ENCODE data around the gene MEF2A. TPM values are rescaled to one million over a fixed set of nuclear protein-coding genes. Genes with fewer than 3 reads are reported as not detected.

The MEF2A gene
- total RNA-seq, 1 experiment from 2014 or later, result 19.6 TPM

- no peak for TF ChIP-seq CTCF (IDR thresholded peaks at IDR 0.05; ENCODE audit: insufficient read depth in 1 of 2, low read depth in 1 of 2, low read length in 1 of 2, severe bottlenecking in 1 of 2, unreplicated experiment in 1 of 2)
- DNase-seq, result no peak
- Histone ChIP-seq H3K9me3 (no peaks in the 10 kb centered on the region), H3K36me3 (ENCODE audit: control insufficient read depth, insufficient read depth, low read length) (no peaks in the 10 kb centered on the region), H3K27me3 (replicated peaks; ENCODE audit: control insufficient read depth, insufficient read depth, low read length) (no peaks in the 10 kb centered on the region), H3K4me3 (ENCODE audit: low read depth, low read length) (no peak overlapping the region), H3K4me1 (peaks cover 3% of the 10 kb centered on the region; the same call in 1 of the 2 replicates)
- Mint-ChIP-seq H3K4me1 (ENCODE audit: low read depth, unreplicated experiment) (peaks cover 12% of the 10 kb centered on the region), H3K36me3 (ENCODE audit: insufficient read depth, unreplicated experiment) (no peaks in the 10 kb centered on the region), H3K9me3 (ENCODE audit: unreplicated experiment) (no peaks in the 10 kb centered on the region), H3K27me3 (ENCODE audit: insufficient read depth, unreplicated experiment) (no peaks in the 10 kb centered on the region), H3K4me3 (ENCODE audit: unreplicated experiment) (no peak overlapping the region), H3K27ac (ENCODE audit: unreplicated experiment) (no peak overlapping the region)
- ChIA-PET POLR2A (no interaction called here), CTCF (no interaction called here)
- intact Hi-C loops (cut with micrococcal nuclease; ENCODE audit: unreplicated experiment), result no loop called here
- BruUV-seq (replicated peaks), result no TSS peak
These were observed 8.3 kb downstream of the MEF2A start for GRCh38 chr15:99574048-99574447.

GRCh38 chr15:99574502-99574901 is 8.7 kb downstream of the MEF2A start:
- DNase-seq, result no peak
- Histone ChIP-seq H3K4me1 (0 out of 2 replicates have a peak, but pooled peaks cover 3% of the 10 kb centered on the region), H3K9me3 (no peaks in the 10 kb centered on the region), H3K4me3 (ENCODE audit: low read depth, low read length) (no peak overlapping the region), H3K27me3 (replicated peaks; ENCODE audit: control insufficient read depth, insufficient read depth, low read length) (no peaks in the 10 kb centered on the region), H3K36me3 (ENCODE audit: control insufficient read depth, insufficient read depth, low read length) (no peaks in the 10 kb centered on the region)
- Mint-ChIP-seq H3K4me1 (ENCODE audit: low read depth, unreplicated experiment) (peaks cover 12% of the 10 kb centered on the region), H3K36me3 (ENCODE audit: insufficient read depth, unreplicated experiment) (no peaks in the 10 kb centered on the region), H3K27me3 (ENCODE audit: insufficient read depth, unreplicated experiment) (no peaks in the 10 kb centered on the region), H3K9me3 (ENCODE audit: unreplicated experiment) (no peaks in the 10 kb centered on the region), H3K27ac (ENCODE audit: unreplicated experiment) (no peak overlapping the region), H3K4me3 (ENCODE audit: unreplicated experiment) (no peak overlapping the region)
- ChIA-PET CTCF (no interaction called here), POLR2A (no interaction called here)
- intact Hi-C loops (cut with micrococcal nuclease; ENCODE audit: unreplicated experiment), result no loop called here
- TF ChIP-seq CTCF (IDR thresholded peaks at IDR 0.05; ENCODE audit: insufficient read depth in 1 of 2, low read depth in 1 of 2, low read length in 1 of 2, severe bottlenecking in 1 of 2, unreplicated experiment in 1 of 2), result no peak
- BruUV-seq (replicated peaks), result no TSS peak

- Mint-ChIP-seq H3K4me1 (ENCODE audit: low read depth, unreplicated experiment) (peaks cover 7% of the 10 kb centered on the region), H3K9me3 (ENCODE audit: unreplicated experiment) (no peaks in the 10 kb centered on the region), H3K27me3 (ENCODE audit: insufficient read depth, unreplicated experiment) (no peaks in the 10 kb centered on the region), H3K36me3 (ENCODE audit: insufficient read depth, unreplicated experiment) (peaks cover 4% of the 10 kb centered on the region), H3K27ac (ENCODE audit: unreplicated experiment) (no peak overlapping the region), H3K4me3 (ENCODE audit: unreplicated experiment) (no peak overlapping the region)
- Histone ChIP-seq H3K4me3 (ENCODE audit: low read depth, low read length) (no peak overlapping the region), H3K36me3 (ENCODE audit: control insufficient read depth, insufficient read depth, low read length) (no peaks in the 10 kb centered on the region), H3K4me1 (no peaks in the 10 kb centered on the region), H3K27me3 (replicated peaks; ENCODE audit: control insufficient read depth, insufficient read depth, low read length) (no peaks in the 10 kb centered on the region), H3K9me3 (no peaks in the 10 kb centered on the region)
- CTCF ChIA-PET, result no interaction called here
- POLR2A ChIA-PET, result no interaction called here
- DNase-seq, result no peak
- BruUV-seq (replicated peaks), result no TSS peak
- intact Hi-C loops (cut with micrococcal nuclease; ENCODE audit: unreplicated experiment), result no loop called here
- no peak for TF ChIP-seq CTCF (IDR thresholded peaks at IDR 0.05; ENCODE audit: insufficient read depth in 1 of 2, low read depth in 1 of 2, low read length in 1 of 2, severe bottlenecking in 1 of 2, unreplicated experiment in 1 of 2)
These were observed 13.0 kb downstream of the MEF2A start for GRCh38 chr15:99578809-99579208.

Measured in Caco-2 (cell line).